H9 (cell line): ENCODE results near the gene SNX18. TPM values are rescaled to one million over a fixed set of nuclear protein-coding genes. Genes with fewer than 3 reads are reported as not detected.

ENCODE experiments used
- DNase-seq: peaks from one replicate; pipeline ENCODE4 v3.0.0-alpha.2; 2017
- H2AFZ ChIP-seq: one replicate; pipeline ENCODE4 v1.6.1; 2013; ENCODE audit warnings: mild to moderate bottlenecking, low read length, control low read depth, moderate library complexity
- H2AK5ac ChIP-seq: 2 replicates; pipeline ENCODE4 v1.6.1; 2013; ENCODE audit warnings: low read length, control low read depth, mixed read lengths; ENCODE audit not compliant: insufficient read length
- H2BK120ac ChIP-seq: one replicate; pipeline ENCODE4 v1.6.1; 2013; ENCODE audit warnings: low read depth, mild to moderate bottlenecking, low read length, control low read depth, inconsistent platforms; ENCODE audit not compliant: poor library complexity, severe bottlenecking
- H2BK12ac ChIP-seq: 2 replicates; pipeline ENCODE4 v1.6.1; 2013; ENCODE audit warnings: low read length, control low read depth, mixed read lengths, low read depth; ENCODE audit not compliant: insufficient read length
- H2BK15ac ChIP-seq: 2 replicates; pipeline ENCODE4 v1.6.1; 2013; ENCODE audit warnings: low read depth, low read length, control low read depth
- H2BK20ac ChIP-seq: one replicate; pipeline ENCODE4 v1.6.1; 2013; ENCODE audit warnings: low read depth, mild to moderate bottlenecking, low read length, control low read depth, inconsistent platforms; ENCODE audit not compliant: poor library complexity, severe bottlenecking
- H2BK5ac ChIP-seq: 2 replicates; pipeline ENCODE4 v1.6.1; 2013; ENCODE audit warnings: low read length, control low read depth, mixed read lengths; ENCODE audit not compliant: insufficient read length
- H3K14ac ChIP-seq: 2 replicates; pipeline ENCODE4 v1.6.1; 2013; ENCODE audit warnings: low read length, control low read depth; ENCODE audit not compliant: insufficient read depth
- H3K18ac ChIP-seq: 2 replicates; pipeline ENCODE4 v1.6.1; 2013; ENCODE audit warnings: low read depth, mild to moderate bottlenecking, mixed read lengths, low read length, control low read depth; ENCODE audit not compliant: insufficient read length
- H3K23ac ChIP-seq: 2 replicates; pipeline ENCODE4 v1.6.1; 2013; ENCODE audit warnings: low read length, control low read depth, mixed read lengths, low read depth; ENCODE audit not compliant: insufficient read length
- H3K23me2 ChIP-seq: 2 replicates; pipeline ENCODE4 v1.6.1; 2013; ENCODE audit warnings: low read depth, mild to moderate bottlenecking, mixed read lengths, low read length, control low read depth; ENCODE audit not compliant: insufficient read length, poor library complexity, severe bottlenecking
- H3K27ac ChIP-seq: 2 replicates; pipeline ENCODE4 v1.5.1; 2013; ENCODE audit warnings: low read length, control low read depth, mixed read lengths, low read depth; ENCODE audit not compliant: insufficient read length
- H3K27me3 ChIP-seq: 2 replicates; pipeline ENCODE4 v1.6.1; 2013; ENCODE audit warnings: low read length, control low read depth, inconsistent platforms; ENCODE audit not compliant: insufficient read depth
- H3K4ac ChIP-seq: 2 replicates; pipeline ENCODE4 v1.6.1; 2013; ENCODE audit warnings: low read depth, mild to moderate bottlenecking, control low read depth, inconsistent platforms, low read length, moderate library complexity
- H3K4me1 ChIP-seq: 2 replicates; pipeline ENCODE4 v1.6.1; 2013; ENCODE audit warnings: low read length, control low read depth, inconsistent platforms; ENCODE audit not compliant: insufficient read depth
- H3K4me2 ChIP-seq: 2 replicates; pipeline ENCODE4 v1.6.1; 2013; ENCODE audit warnings: low read length, control low read depth, mixed read lengths; ENCODE audit not compliant: insufficient read length, insufficient read depth
- H3K56ac ChIP-seq: 2 replicates; pipeline ENCODE4 v1.6.1; 2013; ENCODE audit warnings: low read depth, mild to moderate bottlenecking, mixed read lengths, low read length, control low read depth; ENCODE audit not compliant: insufficient read length
- H3K79me1 ChIP-seq: 2 replicates; pipeline ENCODE4 v1.6.1; 2013; ENCODE audit warnings: low read depth, mild to moderate bottlenecking, moderate library complexity, low read length, control low read depth, inconsistent platforms; ENCODE audit not compliant: insufficient read depth, poor library complexity, severe bottlenecking
- H3K79me2 ChIP-seq: 2 replicates; pipeline ENCODE4 v1.6.1; 2013; ENCODE audit warnings: low read length, control low read depth, inconsistent platforms; ENCODE audit not compliant: insufficient read depth
- H3K9ac ChIP-seq: 2 replicates; pipeline ENCODE4 v1.6.1; 2013; ENCODE audit warnings: low read length, control low read depth, mixed read lengths; ENCODE audit not compliant: insufficient read length; ENCODE audit errors: extremely low read depth
- H3K9me3 ChIP-seq: one replicate; pipeline ENCODE4 v1.6.1; 2013; ENCODE audit warnings: low read depth, low read length, inconsistent platforms; ENCODE audit not compliant: control insufficient read depth
- H3T11ph ChIP-seq: one replicate; pipeline ENCODE4 v1.6.1; 2013; ENCODE audit warnings: mild to moderate bottlenecking, low read length, control low read depth, inconsistent platforms
- H4K20me1 ChIP-seq: one replicate; pipeline ENCODE4 v1.6.1; 2013; ENCODE audit not compliant: control insufficient read depth, insufficient read length, insufficient read depth
- H4K5ac ChIP-seq: 2 replicates; pipeline ENCODE4 v1.6.1; 2013; ENCODE audit warnings: low read depth, mild to moderate bottlenecking, mixed read lengths, low read length, control low read depth; ENCODE audit not compliant: insufficient read length
- H4K8ac ChIP-seq: replicated peaks from 2 replicates; pipeline ENCODE4 v1.6.1; 2013; ENCODE audit warnings: low read length, control low read depth, mixed read lengths, low read depth; ENCODE audit not compliant: insufficient read length
- H4K91ac ChIP-seq: 2 replicates; pipeline ENCODE4 v1.6.1; 2013; ENCODE audit warnings: low read depth, mild to moderate bottlenecking, moderate library complexity, mixed read lengths, low read length, control low read depth; ENCODE audit not compliant: insufficient read length
- H3K27ac Mint-ChIP-seq, 3 experiments: 2 replicates in 2 of 3; 3 replicates in 1 of 3; pipeline ENCODE4 v1.8.0; 2020 to 2021; ENCODE audit warnings: mixed read lengths in 3 of 3, mild to moderate bottlenecking in 1 of 3, moderate library complexity in 1 of 3
- H3K27me3 Mint-ChIP-seq: 2 replicates; pipeline ENCODE4 v1.8.0; 2021; ENCODE audit warnings: low read depth, mild to moderate bottlenecking, moderate library complexity, mixed read lengths
- H3K36me3 Mint-ChIP-seq, 3 experiments: 2 replicates in 2 of 3; 3 replicates in 1 of 3; pipeline ENCODE4 v1.8.0; 2020 to 2021; ENCODE audit warnings: low read depth in 3 of 3, mixed read lengths in 3 of 3; ENCODE audit not compliant: insufficient read depth in 1 of 3
- H3K4me1 Mint-ChIP-seq, 2 experiments: 2 replicates each; pipeline ENCODE4 v1.8.0; 2020; ENCODE audit warnings: mixed read lengths in 2 of 2
- H3K4me3 Mint-ChIP-seq, 2 experiments: 2 replicates in 1 of 2; 3 replicates in 1 of 2; pipeline ENCODE4 v1.8.0; 2020 to 2021; ENCODE audit warnings: mild to moderate bottlenecking in 2 of 2, mixed read lengths in 2 of 2, moderate library complexity in 1 of 2
- H3K9me3 Mint-ChIP-seq, 2 experiments: 2 replicates in 1 of 2; 3 replicates in 1 of 2; pipeline ENCODE4 v1.8.0; 2020; ENCODE audit warnings: mild to moderate bottlenecking in 2 of 2, mixed read lengths in 2 of 2, moderate library complexity in 1 of 2
- WGBS: extraction: QIAGEN DNeasy Blood & Tissue Kit; methylation state at CpG from one replicate; pipeline ENCODE4 v1.1.7; 2013; ENCODE audit warnings: missing lambda C conversion rate, low lambda C conversion rate, mixed read lengths; ENCODE audit not compliant: insufficient read length; ENCODE audit errors: extremely low coverage; 5-methylcytosine and 5-hydroxymethylcytosine counted together
- total RNA-seq: library from RNA; stranded (reverse); gene quantifications from 2 replicates; pipeline ENCODE4 v1.2.1, GENCODE V29; 2021
- TF ChIP-seq, protein P1 (sequence below): fragments of 200-600 bp; sonication (generic); conservative IDR thresholded peaks from 3 replicates; pipeline ENCODE4 v1.8.0; 2021; ENCODE audit warnings: antibody characterized with exemption, mild to moderate bottlenecking

SNX18 gene
- total RNA-seq, 1 experiment from 2014 or later, result 17.2 TPM

DNA sequence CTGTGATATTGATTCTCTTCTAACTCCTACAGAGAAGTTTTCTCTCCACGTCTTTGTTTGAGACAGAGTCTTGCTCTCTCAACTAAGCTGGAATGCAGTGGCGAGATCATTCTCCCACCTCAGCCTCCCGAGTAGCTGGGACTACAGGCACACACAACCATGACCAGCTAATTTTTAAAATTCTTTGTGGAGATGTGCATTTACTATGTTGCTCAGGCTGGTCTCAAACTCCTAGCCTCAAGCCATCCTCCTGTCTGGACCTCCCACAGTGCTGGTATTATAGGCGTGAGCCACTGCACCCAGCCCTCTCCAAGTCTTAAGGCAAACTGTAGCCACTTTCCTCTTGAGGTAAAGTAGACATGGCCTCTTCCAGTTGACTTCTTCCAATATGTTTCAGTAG is 72.2 kb downstream of the SNX18 start:
- H4K8ac ChIP-seq, result no peak overlapping the region
- no peak overlapping the region for H3K4me2 ChIP-seq
- H2AK5ac ChIP-seq, result no peak overlapping the region
- H3K27ac Mint-ChIP-seq, result peak overlapping the region in 1 of 3 experiments; percentile 85; a peak in 1 of 7 replicates
- H3K9ac ChIP-seq, result no peak overlapping the region
- H3K23ac ChIP-seq, result no peak overlapping the region
- no peak overlapping the region for H3K18ac ChIP-seq
- H3K56ac ChIP-seq, result no peak overlapping the region
- peaks cover 7% of the 10 kb centered on the region in 2 experiments; a peak in 3 of 5 replicates for H3K9me3 Mint-ChIP-seq
- no peaks in the 10 kb centered on the region for H3K79me1 ChIP-seq
- no peaks in the 10 kb centered on the region for H4K20me1 ChIP-seq
- no peak overlapping the region for H2BK15ac ChIP-seq
- H3K4me1 Mint-ChIP-seq, result no peaks in the 10 kb centered on the region
- no peaks in the 10 kb centered on the region for H3K23me2 ChIP-seq
- DNase-seq, result no peak
- no peaks in the 10 kb centered on the region for H3K4me1 ChIP-seq
- no peak overlapping the region for H3K27ac ChIP-seq
- H3K36me3 Mint-ChIP-seq, result peaks cover 0 to 4% (median 0%) of the 10 kb centered on the region in 3 experiments; a peak in 1 of 7 replicates
- no peak overlapping the region for H2BK120ac ChIP-seq
- H3K14ac ChIP-seq, result no peak overlapping the region
- H3K27me3 ChIP-seq, result no peaks in the 10 kb centered on the region
- H2BK5ac ChIP-seq, result no peak overlapping the region
- WGBS, result no CpG with 5 or more reads among the region's 4 CpGs
- no peak overlapping the region for H4K5ac ChIP-seq
- no peak overlapping the region for H2BK20ac ChIP-seq
- H3K4me3 Mint-ChIP-seq, result no peak overlapping the region
- no peak overlapping the region for H3T11ph ChIP-seq
- no peaks in the 10 kb centered on the region for H3K79me2 ChIP-seq
- H2BK12ac ChIP-seq, result no peak overlapping the region
- H2AFZ ChIP-seq, result no peak overlapping the region
- H3K27me3 Mint-ChIP-seq, result no peaks in the 10 kb centered on the region
- TF ChIP-seq, protein P1, sequence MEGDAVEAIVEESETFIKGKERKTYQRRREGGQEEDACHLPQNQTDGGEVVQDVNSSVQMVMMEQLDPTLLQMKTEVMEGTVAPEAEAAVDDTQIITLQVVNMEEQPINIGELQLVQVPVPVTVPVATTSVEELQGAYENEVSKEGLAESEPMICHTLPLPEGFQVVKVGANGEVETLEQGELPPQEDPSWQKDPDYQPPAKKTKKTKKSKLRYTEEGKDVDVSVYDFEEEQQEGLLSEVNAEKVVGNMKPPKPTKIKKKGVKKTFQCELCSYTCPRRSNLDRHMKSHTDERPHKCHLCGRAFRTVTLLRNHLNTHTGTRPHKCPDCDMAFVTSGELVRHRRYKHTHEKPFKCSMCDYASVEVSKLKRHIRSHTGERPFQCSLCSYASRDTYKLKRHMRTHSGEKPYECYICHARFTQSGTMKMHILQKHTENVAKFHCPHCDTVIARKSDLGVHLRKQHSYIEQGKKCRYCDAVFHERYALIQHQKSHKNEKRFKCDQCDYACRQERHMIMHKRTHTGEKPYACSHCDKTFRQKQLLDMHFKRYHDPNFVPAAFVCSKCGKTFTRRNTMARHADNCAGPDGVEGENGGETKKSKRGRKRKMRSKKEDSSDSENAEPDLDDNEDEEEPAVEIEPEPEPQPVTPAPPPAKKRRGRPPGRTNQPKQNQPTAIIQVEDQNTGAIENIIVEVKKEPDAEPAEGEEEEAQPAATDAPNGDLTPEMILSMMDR, result no peak
- no peak overlapping the region for H3K4ac ChIP-seq
- H3K9me3 ChIP-seq, result no peaks in the 10 kb centered on the region
- no peak overlapping the region for H4K91ac ChIP-seq
